Spleen (tissue), 11 donors: ENCODE data around the gene CHRM4. TPM values are rescaled to one million over a fixed set of nuclear protein-coding genes. Genes with fewer than 3 reads are reported as not detected.
A peak's percentile ranks its signal among the peaks of the same experiment; 100 is the strongest.

Source experiments
- DNase-seq: peaks from one replicate; pipeline ENCODE4 v3.0.0-alpha.2; 2020
- H3K27ac ChIP-seq, 8 donors: fragments of 200-600 bp; sonication (generic) in 7 of 8; 1 replicate in 4 of 8; 2 replicates in 4 of 8; pipeline versions ENCODE4 v1.5.0 to v1.8.0; 2016 to 2021; ENCODE audit warnings: inconsistent platforms in 4 of 8, mild to moderate bottlenecking in 4 of 8, moderate library complexity in 1 of 8
- H3K27me3 ChIP-seq, 7 donors: fragments of 200-600 bp; sonication (generic) in 6 of 7; replicated peaks in 1 of 7; 1 replicate in 4 of 7; 2 replicates in 3 of 7; pipeline versions ENCODE4 v1.5.0 to v1.8.0; 2016 to 2021; ENCODE audit warnings: inconsistent platforms in 3 of 7, mild to moderate bottlenecking in 1 of 7
- H3K36me3 ChIP-seq, 6 donors: fragments of 200-600 bp; sonication (generic) in 5 of 6; 1 replicate in 4 of 6; 2 replicates in 2 of 6; pipeline versions ENCODE4 v1.5.0 to v1.8.0; 2016 to 2021; ENCODE audit warnings: inconsistent platforms in 2 of 6
- H3K4me1 ChIP-seq, 6 donors: fragments of 200-600 bp; sonication (generic) in 5 of 6; 1 replicate in 3 of 6; 2 replicates in 3 of 6; pipeline versions ENCODE4 v1.5.0 to v1.8.0; 2016 to 2021; ENCODE audit warnings: inconsistent platforms in 3 of 6
- H3K4me3 ChIP-seq, 8 donors: fragments of 200-600 bp; sonication (generic) in 7 of 8; 1 replicate in 4 of 8; 2 replicates in 4 of 8; pipeline versions ENCODE4 v1.5.0 to v1.8.0; 2016 to 2021; ENCODE audit warnings: inconsistent platforms in 4 of 8, mild to moderate bottlenecking in 4 of 8, moderate library complexity in 2 of 8
- H3K9me3 ChIP-seq, 8 donors: fragments of 200-600 bp; sonication (generic) in 7 of 8; 1 replicate in 4 of 8; 2 replicates in 4 of 8; pipeline versions ENCODE4 v1.5.0 to v1.8.0; 2016 to 2021; ENCODE audit warnings: inconsistent platforms in 4 of 8
- CTCF ChIP-seq, 11 experiments: fragments of 200-600 bp in 7 of 11; fragments of 450-650 bp in 4 of 11; sonication (generic) in 4 of 11; IDR thresholded peaks in 8 of 11; conservative IDR thresholded peaks in 3 of 11; 1 replicate in 7 of 11; 2 replicates in 4 of 11; pipeline versions ENCODE4 v1.4.0 to v1.8.0; 2016 to 2021; ENCODE audit warnings: antibody characterized with exemption in 11 of 11, inconsistent platforms in 4 of 11, mild to moderate bottlenecking in 1 of 11
- POLR2A ChIP-seq, 3 donors: fragments of 450-650 bp; IDR thresholded peaks; one replicate each; pipeline ENCODE4 v1.5.1; 2017; ENCODE audit warnings: antibody characterized with exemption in 3 of 3, mild to moderate bottlenecking in 1 of 3
- POLR2AphosphoS5 ChIP-seq, 3 donors: sonication (generic); formaldehyde crosslinking; IDR thresholded peaks; one replicate each; pipeline ENCODE4 v1.5.1; 2017; ENCODE audit warnings: antibody characterized with exemption in 3 of 3
- WGBS, 5 donors: extraction: QIAGEN DNeasy Blood & Tissue Kit in 3 of 5; methylation state at CpG; one replicate each; pipeline versions ENCODE4 v1.1.5 to v1.1.7; 2013 to 2018; 5-methylcytosine and 5-hydroxymethylcytosine counted together
- intact Hi-C: fragments of 100-400 bp; cut with DNase I; formaldehyde crosslinking; loops from one replicate; pipeline ENCODE4 v1.15.0; 2023; ENCODE audit warnings: low total_unique reads
- polyA plus RNA-seq, 3 donors: library from polyadenylated mRNA; stranded (reverse); fragments of 200-250 nt; gene quantifications; one replicate each; pipeline ENCODE4 v1.2.1, GENCODE V29; 2013
- total RNA-seq, 7 donors: library from RNA; depleted of rRNA in 3 of 7; stranded (reverse); fragments of >200 nt in 3 of 7; fragmentation: NEBNext Ultra II Directional in 4 of 7; extraction: Animal tissue kit (Norgen Biotek cat#: 25700) in 4 of 7; gene quantifications; one replicate each; pipeline versions ENCODE4 v1.1.0 to v1.2.1, GENCODE V29; 2016 to 2021
- donor health status: healthy with polysubstance abuse.
- donor health status: DM: no; HTN: no; CAD: no; lungs with moderate emphysema.
- donor health status: DM: no; HTN: no; CAD: no.
- donor health status: Bipolar disorder and iron deficiency.
- donor health status: healthy.
- donor health status: DM: no; HTN: no; CAD: no.
- donor health status: DM: yes; HTN: yes; CAD: no.

The CHRM4 gene
- total and polyA plus RNA-seq, 10 donors = 0.06 to 34.1 (median 3.3) TPM

GRCh38 chr11:46338636-46338987 lies 53.0 kb downstream of the CHRM4 start:
- no peak for TF ChIP-seq POLR2A (IDR thresholded peaks at IDR 0.05)
- TF ChIP-seq CTCF (IDR thresholded peaks at IDR 0.05 in 8 of 11, conservative IDR thresholded peaks at IDR 0.05 in 3 of 11) = no peak
- no peak for TF ChIP-seq POLR2AphosphoS5 (IDR thresholded peaks at IDR 0.05)
- Histone ChIP-seq H3K4me1 (peaks cover 14 to 91% (median 45%) of the 10 kb centered on the region in 6 donors), H3K9me3 (no peaks in the 10 kb centered on the region), H3K27ac (peak overlapping the region in 4 of 8 donors; percentile 29 to 38 (median 34)), H3K36me3 (no peaks in the 10 kb centered on the region), H3K27me3 (peaks cover 0 to 47% (median 11%) of the 10 kb centered on the region in 7 donors), H3K4me3 (peak overlapping the region in 4 of 8 donors; percentile 11 to 48 (median 16))
- no peak for DNase-seq
- 26 to 44% (median 38%) methylated on average over 9 of the region's 9 CpGs for WGBS, 5 donors
- intact Hi-C loops = no loop called here

- Histone ChIP-seq H3K9me3 (no peaks in the 10 kb centered on the region), H3K36me3 (no peaks in the 10 kb centered on the region), H3K4me3 (no peak overlapping the region), H3K27me3 (peaks cover 0 to 55% (median 19%) of the 10 kb centered on the region in 7 donors), H3K4me1 (peaks cover 16 to 91% (median 50%) of the 10 kb centered on the region in 6 donors), H3K27ac (no peak overlapping the region)
- no peak for TF ChIP-seq POLR2AphosphoS5 (IDR thresholded peaks at IDR 0.05)
- TF ChIP-seq POLR2A (IDR thresholded peaks at IDR 0.05) = no peak
- no peak for TF ChIP-seq CTCF (IDR thresholded peaks at IDR 0.05 in 8 of 11, conservative IDR thresholded peaks at IDR 0.05 in 3 of 11)
- DNase-seq = no peak
- intact Hi-C loops = no loop called here
- WGBS, 5 donors = 80 to 93% (median 85%) methylated on average over 13 of the region's 13 CpGs
Measured at GRCh38 chr11:46337626-46338345, 53.8 kb downstream of the CHRM4 start.

GRCh38 chr11:46336563-46337180 lies 54.9 kb downstream of the CHRM4 start:
- Histone ChIP-seq H3K9me3 (no peaks in the 10 kb centered on the region), H3K36me3 (no peaks in the 10 kb centered on the region), H3K4me1 (peaks cover 10 to 91% (median 47%) of the 10 kb centered on the region in 6 donors), H3K4me3 (no peak overlapping the region), H3K27me3 (peaks cover 0 to 67% (median 30%) of the 10 kb centered on the region in 7 donors), H3K27ac (no peak overlapping the region)
- WGBS, 5 donors = 60 to 79% (median 65%) methylated on average over 12 of the region's 12 CpGs
- intact Hi-C loops = no loop called here
- DNase-seq = peak; percentile 85
- no peak for TF ChIP-seq POLR2A (IDR thresholded peaks at IDR 0.05)
- TF ChIP-seq CTCF (IDR thresholded peaks at IDR 0.05 in 8 of 11, conservative IDR thresholded peaks at IDR 0.05 in 3 of 11) = no peak
- TF ChIP-seq POLR2AphosphoS5 (IDR thresholded peaks at IDR 0.05) = peak in 1 of 3 donors; percentile 46

- WGBS, 5 donors = 85 to 94% (median 89%) methylated on average over 10 to 11 of the region's 11 CpGs
- no peaks in the 10 kb centered on the region for H3K36me3 ChIP-seq
- no peaks in the 10 kb centered on the region for H3K9me3 ChIP-seq
- TF ChIP-seq POLR2A (IDR thresholded peaks at IDR 0.05) = no peak
- no peak for TF ChIP-seq CTCF (IDR thresholded peaks at IDR 0.05 in 8 of 11, conservative IDR thresholded peaks at IDR 0.05 in 3 of 11)
- TF ChIP-seq POLR2AphosphoS5 (IDR thresholded peaks at IDR 0.05) = no peak
- no peak for DNase-seq
- H3K27me3 ChIP-seq = peaks cover 0 to 73% (median 36%) of the 10 kb centered on the region in 7 donors
- H3K4me1 ChIP-seq = peaks cover 9 to 91% (median 49%) of the 10 kb centered on the region in 6 donors
- intact Hi-C loops = no loop called here
- H3K27ac ChIP-seq = no peak overlapping the region
- H3K4me3 ChIP-seq = no peak overlapping the region
Measured at GRCh38 chr11:46335890-46336562, 55.5 kb downstream of the CHRM4 start.
